Chondrocyte (in vitro differentiated cells): ENCODE measurements around the gene TLE3. TPM values are rescaled to one million over a fixed set of nuclear protein-coding genes. Genes with fewer than 3 reads are reported as not detected.

Experiments used
- DNase-seq: peaks from one replicate; pipeline ENCODE4 v3.0.0; 2021; ENCODE audit warnings: mixed read lengths, low spot score
- H3K27ac Mint-ChIP-seq: one replicate; pipeline ENCODE4 v1.8.0; 2021; ENCODE audit warnings: mild to moderate bottlenecking, moderate library complexity, mixed read lengths; ENCODE audit not compliant: unreplicated experiment
- H3K27me3 Mint-ChIP-seq: 2 replicates; pipeline ENCODE4 v1.8.0; 2021; ENCODE audit warnings: low read depth, mixed read lengths
- H3K36me3 Mint-ChIP-seq: 2 replicates; pipeline ENCODE4 v1.8.0; 2021; ENCODE audit warnings: low read depth, mixed read lengths
- H3K4me1 Mint-ChIP-seq: 2 replicates; pipeline ENCODE4 v1.8.0; 2021; ENCODE audit warnings: low read depth, mild to moderate bottlenecking, mixed read lengths
- H3K4me3 Mint-ChIP-seq: one replicate; pipeline ENCODE4 v1.8.0; 2021; ENCODE audit warnings: mild to moderate bottlenecking, moderate library complexity, mixed read lengths; ENCODE audit not compliant: unreplicated experiment
- H3K9me3 Mint-ChIP-seq: 2 replicates; pipeline ENCODE4 v1.8.0; 2021; ENCODE audit warnings: low read depth, mixed read lengths
- CTCF ChIP-seq: fragments of 200-600 bp; sonication (generic); IDR thresholded peaks from 2 replicates; pipeline ENCODE4 v1.5.0; 2021; ENCODE audit warnings: antibody characterized with exemption, mild to moderate bottlenecking, moderate library complexity
- total RNA-seq: library from RNA; stranded (reverse); gene quantifications from 3 replicates; pipeline ENCODE4 v1.2.1, GENCODE V29; 2021

Gene TLE3
- total RNA-seq, 1 donor from 2014 or later: 53.4 TPM

GRCh38 chr15:70053001-70053715 lies 44.6 kb downstream of the TLE3 start:
- no peak overlapping the region for H3K27ac Mint-ChIP-seq
- DNase-seq: no peak
- H3K9me3 Mint-ChIP-seq: no peaks in the 10 kb centered on the region
- H3K27me3 Mint-ChIP-seq: no peaks in the 10 kb centered on the region
- H3K4me1 Mint-ChIP-seq: no peaks in the 10 kb centered on the region
- no peak for TF ChIP-seq CTCF
- H3K36me3 Mint-ChIP-seq: peaks cover 54% of the 10 kb centered on the region
- H3K4me3 Mint-ChIP-seq: no peak overlapping the region

- DNase-seq: no peak
- Mint-ChIP-seq H3K4me3 (no peak overlapping the region), H3K27ac (no peak overlapping the region), H3K9me3 (no peaks in the 10 kb centered on the region), H3K4me1 (no peaks in the 10 kb centered on the region), H3K27me3 (no peaks in the 10 kb centered on the region), H3K36me3 (peaks cover 55% of the 10 kb centered on the region)
- no peak for TF ChIP-seq CTCF
These were observed 45.6 kb downstream of the TLE3 start for GRCh38 chr15:70051948-70052633.

- H3K27ac Mint-ChIP-seq: no peak overlapping the region
- TF ChIP-seq CTCF: no peak
- peaks cover 55% of the 10 kb centered on the region for H3K36me3 Mint-ChIP-seq
- no peaks in the 10 kb centered on the region for H3K4me1 Mint-ChIP-seq
- peak; percentile 56 for DNase-seq
- H3K9me3 Mint-ChIP-seq: no peaks in the 10 kb centered on the region
- no peaks in the 10 kb centered on the region for H3K27me3 Mint-ChIP-seq
- H3K4me3 Mint-ChIP-seq: no peak overlapping the region
These were observed 46.7 kb downstream of the TLE3 start for GRCh38 chr15:70050970-70051369.

- Mint-ChIP-seq H3K4me1 (no peaks in the 10 kb centered on the region), H3K27me3 (no peaks in the 10 kb centered on the region), H3K9me3 (no peaks in the 10 kb centered on the region), H3K27ac (no peak overlapping the region), H3K4me3 (no peak overlapping the region), H3K36me3 (peaks cover 52% of the 10 kb centered on the region)
- TF ChIP-seq CTCF: no peak
- DNase-seq: no peak
These were observed 47.3 kb downstream of the TLE3 start for GRCh38 chr15:70050441-70050840.

- H3K36me3 Mint-ChIP-seq: peaks cover 45% of the 10 kb centered on the region
- H3K4me3 Mint-ChIP-seq: no peak overlapping the region
- TF ChIP-seq CTCF: no peak
- H3K27ac Mint-ChIP-seq: no peak overlapping the region
- no peak for DNase-seq
- no peaks in the 10 kb centered on the region for H3K9me3 Mint-ChIP-seq
- H3K27me3 Mint-ChIP-seq: no peaks in the 10 kb centered on the region
- H3K4me1 Mint-ChIP-seq: no peaks in the 10 kb centered on the region
These were observed 47.9 kb downstream of the TLE3 start for GRCh38 chr15:70049701-70050301.
